RWPE2 (cell line): ENCODE measurements around the gene SUPT5H.

Experiments used
- ATAC-seq: fragments of 200-7000 bp; cut with Tn5 transposase; 3 replicates; pipeline ENCODE4 v1.9.1; 2021; ENCODE audit warnings: low read depth
- DNase-seq: peaks from one replicate; pipeline ENCODE4 v3.0.0-alpha.2; 2020; ENCODE audit warnings: low spot score
- H3K27ac ChIP-seq: fragments of 450-650 bp; 2 replicates; pipeline ENCODE4 v1.5.1; 2017; ENCODE audit warnings: mild to moderate bottlenecking; ENCODE audit not compliant: poor library complexity, severe bottlenecking
- H3K27me3 ChIP-seq: fragments of 250-450 bp; sonication (Bioruptor Pico); 2 replicates; pipeline ENCODE4 v1.5.1; 2021; ENCODE audit warnings: mild to moderate bottlenecking, moderate library complexity; ENCODE audit not compliant: insufficient read depth, poor library complexity, severe bottlenecking
- H3K36me3 ChIP-seq: fragments of 250-450 bp; sonication (Bioruptor Pico); 2 replicates; pipeline ENCODE4 v1.5.1; 2020; ENCODE audit warnings: low read depth, mild to moderate bottlenecking, moderate library complexity
- H3K4me1 ChIP-seq: fragments of 250-450 bp; sonication (Bioruptor Pico); 2 replicates; pipeline ENCODE4 v1.5.1; 2021; ENCODE audit warnings: mild to moderate bottlenecking, moderate library complexity; ENCODE audit not compliant: insufficient read depth, poor library complexity, severe bottlenecking
- H3K4me3 ChIP-seq: fragments of 250-450 bp; sonication (Bioruptor Pico); 2 replicates; pipeline ENCODE4 v1.5.1; 2021; ENCODE audit warnings: mild to moderate bottlenecking, moderate library complexity; ENCODE audit not compliant: severe bottlenecking
- H3K9me3 ChIP-seq: fragments of 250-450 bp; sonication (Bioruptor Pico); 2 replicates; pipeline ENCODE4 v1.5.1; 2021; ENCODE audit warnings: mild to moderate bottlenecking, moderate library complexity; ENCODE audit not compliant: severe bottlenecking
- TF ChIP-seq, protein P1 (sequence below): fragments of 450-650 bp; IDR thresholded peaks from one replicate; pipeline ENCODE4 v1.5.1; 2017; ENCODE audit warnings: mild to moderate bottlenecking, moderate library complexity; ENCODE audit not compliant: poor library complexity, severe bottlenecking

The SUPT5H gene

DNA sequence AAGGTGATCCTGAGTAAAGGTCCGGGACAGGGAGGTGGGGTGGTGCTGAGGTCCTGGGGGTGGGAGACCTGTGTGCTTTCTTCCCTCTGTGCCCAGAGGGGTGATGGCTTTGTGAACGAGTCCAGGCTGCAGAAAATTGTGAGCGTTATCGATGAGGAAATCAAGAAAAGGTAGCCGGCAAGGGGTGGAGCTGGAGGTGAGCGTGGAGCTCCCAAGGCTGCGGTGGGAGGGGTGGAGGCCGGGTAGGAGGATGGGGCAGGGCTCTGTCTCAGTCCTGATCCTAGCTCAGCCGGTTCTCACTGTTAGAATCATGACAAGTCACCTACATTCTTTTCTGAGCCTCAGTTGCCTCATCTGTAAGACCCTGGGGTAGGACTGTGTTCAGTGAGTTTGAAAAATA lies 73.6 kb downstream of the SUPT5H start:
- TF ChIP-seq, protein P1, sequence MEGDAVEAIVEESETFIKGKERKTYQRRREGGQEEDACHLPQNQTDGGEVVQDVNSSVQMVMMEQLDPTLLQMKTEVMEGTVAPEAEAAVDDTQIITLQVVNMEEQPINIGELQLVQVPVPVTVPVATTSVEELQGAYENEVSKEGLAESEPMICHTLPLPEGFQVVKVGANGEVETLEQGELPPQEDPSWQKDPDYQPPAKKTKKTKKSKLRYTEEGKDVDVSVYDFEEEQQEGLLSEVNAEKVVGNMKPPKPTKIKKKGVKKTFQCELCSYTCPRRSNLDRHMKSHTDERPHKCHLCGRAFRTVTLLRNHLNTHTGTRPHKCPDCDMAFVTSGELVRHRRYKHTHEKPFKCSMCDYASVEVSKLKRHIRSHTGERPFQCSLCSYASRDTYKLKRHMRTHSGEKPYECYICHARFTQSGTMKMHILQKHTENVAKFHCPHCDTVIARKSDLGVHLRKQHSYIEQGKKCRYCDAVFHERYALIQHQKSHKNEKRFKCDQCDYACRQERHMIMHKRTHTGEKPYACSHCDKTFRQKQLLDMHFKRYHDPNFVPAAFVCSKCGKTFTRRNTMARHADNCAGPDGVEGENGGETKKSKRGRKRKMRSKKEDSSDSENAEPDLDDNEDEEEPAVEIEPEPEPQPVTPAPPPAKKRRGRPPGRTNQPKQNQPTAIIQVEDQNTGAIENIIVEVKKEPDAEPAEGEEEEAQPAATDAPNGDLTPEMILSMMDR: no peak
- H3K36me3 ChIP-seq: no peaks in the 10 kb centered on the region
- ATAC-seq (no peak), DNase-seq (no peak)
- no peak overlapping the region for H3K4me3 ChIP-seq
- no peaks in the 10 kb centered on the region for H3K4me1 ChIP-seq
- no peaks in the 10 kb centered on the region for H3K9me3 ChIP-seq
- H3K27me3 ChIP-seq: peaks cover 25% of the 10 kb centered on the region
- H3K27ac ChIP-seq: no peak overlapping the region

DNA sequence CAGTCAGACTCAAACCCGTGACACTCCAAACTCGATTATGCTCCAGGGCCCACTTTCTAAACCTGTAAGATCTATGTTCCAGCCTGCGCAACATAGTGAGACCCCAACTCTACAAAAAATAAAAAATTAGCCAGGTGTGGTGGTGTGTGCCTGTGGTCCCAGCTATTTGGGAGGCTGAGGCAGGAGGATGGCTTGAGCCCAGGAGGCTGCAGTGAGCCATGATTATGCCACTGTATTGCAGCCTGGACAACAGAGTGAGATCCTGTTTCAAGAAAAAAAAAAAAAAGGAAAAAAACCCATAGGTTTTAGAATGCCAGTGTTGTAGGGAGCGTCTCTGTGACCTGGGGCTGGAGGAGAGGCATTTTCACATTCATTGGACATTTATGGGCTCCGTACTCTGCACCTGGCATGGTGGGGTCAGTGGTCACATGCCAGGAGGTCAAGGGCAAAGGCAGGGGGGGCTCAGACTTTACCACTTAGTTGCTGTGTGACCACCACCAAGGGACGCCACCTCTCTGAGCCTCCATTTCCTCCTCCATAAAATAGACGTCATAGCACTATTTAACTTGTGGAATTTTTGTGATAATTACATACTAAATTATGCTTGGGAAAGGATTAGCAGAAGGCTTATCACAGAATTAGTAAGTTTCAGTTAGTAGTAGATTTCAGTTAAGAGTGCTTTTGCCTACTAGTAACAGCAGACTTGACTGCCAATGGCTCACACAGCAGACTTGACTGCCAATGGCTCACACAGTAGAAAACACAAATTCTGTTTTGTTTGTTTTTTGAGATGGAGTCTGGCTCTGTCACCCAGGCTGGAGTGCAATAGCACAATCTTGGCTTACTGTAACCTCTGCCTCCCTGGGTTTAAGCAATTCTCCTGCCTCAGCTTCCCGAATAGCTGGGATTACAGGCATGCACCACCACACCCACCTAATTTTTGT lies 75.4 kb downstream of the SUPT5H start:
- no peak for ATAC-seq
- DNase-seq: no peak
- Histone ChIP-seq H3K9me3 (no peaks in the 10 kb centered on the region), H3K27me3 (peaks cover 7% of the 10 kb centered on the region), H3K27ac (no peak overlapping the region), H3K4me1 (no peaks in the 10 kb centered on the region), H3K4me3 (no peak overlapping the region), H3K36me3 (no peaks in the 10 kb centered on the region)
- TF ChIP-seq, protein P1: no peak

DNA sequence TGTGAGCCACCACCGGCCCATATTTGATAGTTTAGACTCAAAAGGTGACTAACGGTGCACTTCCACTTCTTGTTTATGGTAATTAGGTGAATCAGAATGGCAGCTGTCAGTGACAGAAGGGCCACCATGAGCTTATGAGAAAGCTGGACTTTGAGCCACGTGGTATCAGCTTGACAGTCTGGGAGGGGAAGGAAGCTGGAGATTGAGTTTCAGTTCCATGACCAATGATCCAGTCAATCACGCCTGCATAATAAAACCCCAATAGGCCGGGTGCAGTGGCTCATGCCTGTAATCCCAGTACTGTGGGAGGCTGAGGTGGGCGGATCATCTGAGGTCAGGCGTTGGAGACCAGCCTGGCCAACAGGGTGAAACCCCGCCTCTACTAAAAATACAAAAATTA lies 79.1 kb downstream of the SUPT5H start:
- Histone ChIP-seq H3K4me3 (no peak overlapping the region), H3K4me1 (no peaks in the 10 kb centered on the region), H3K36me3 (no peaks in the 10 kb centered on the region), H3K27me3 (no peaks in the 10 kb centered on the region), H3K27ac (no peak overlapping the region), H3K9me3 (no peaks in the 10 kb centered on the region)
- TF ChIP-seq, protein P1: no peak
- ATAC-seq: no peak
- no peak for DNase-seq

DNA sequence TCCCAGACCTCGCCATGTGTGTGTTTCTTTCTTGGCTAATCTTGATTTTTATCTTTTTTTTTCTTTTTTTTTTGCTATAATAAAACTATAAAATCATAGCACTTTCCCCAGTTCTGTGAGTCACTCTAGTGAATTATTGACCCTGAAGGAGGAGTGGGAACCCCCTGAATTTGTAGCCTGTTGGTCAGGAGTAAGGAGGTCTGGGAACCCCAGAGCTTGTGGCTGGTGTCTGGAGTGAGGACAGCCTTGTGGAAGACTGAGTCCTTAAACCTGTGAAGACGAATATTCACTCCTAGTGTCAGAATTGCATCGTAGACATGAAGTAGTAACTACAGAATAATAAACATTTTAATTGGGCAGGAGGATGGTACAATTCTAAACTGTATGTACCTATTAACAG lies 79.8 kb downstream of the SUPT5H start:
- no peaks in the 10 kb centered on the region for H3K27me3 ChIP-seq
- H3K9me3 ChIP-seq: no peaks in the 10 kb centered on the region
- H3K27ac ChIP-seq: no peak overlapping the region
- ATAC-seq (no peak), DNase-seq (no peak)
- no peaks in the 10 kb centered on the region for H3K4me1 ChIP-seq
- TF ChIP-seq, protein P1: no peak
- no peak overlapping the region for H3K4me3 ChIP-seq
- H3K36me3 ChIP-seq: no peaks in the 10 kb centered on the region
